ENCODE data around the gene TM7SF2.

The TM7SF2 gene

DNA sequence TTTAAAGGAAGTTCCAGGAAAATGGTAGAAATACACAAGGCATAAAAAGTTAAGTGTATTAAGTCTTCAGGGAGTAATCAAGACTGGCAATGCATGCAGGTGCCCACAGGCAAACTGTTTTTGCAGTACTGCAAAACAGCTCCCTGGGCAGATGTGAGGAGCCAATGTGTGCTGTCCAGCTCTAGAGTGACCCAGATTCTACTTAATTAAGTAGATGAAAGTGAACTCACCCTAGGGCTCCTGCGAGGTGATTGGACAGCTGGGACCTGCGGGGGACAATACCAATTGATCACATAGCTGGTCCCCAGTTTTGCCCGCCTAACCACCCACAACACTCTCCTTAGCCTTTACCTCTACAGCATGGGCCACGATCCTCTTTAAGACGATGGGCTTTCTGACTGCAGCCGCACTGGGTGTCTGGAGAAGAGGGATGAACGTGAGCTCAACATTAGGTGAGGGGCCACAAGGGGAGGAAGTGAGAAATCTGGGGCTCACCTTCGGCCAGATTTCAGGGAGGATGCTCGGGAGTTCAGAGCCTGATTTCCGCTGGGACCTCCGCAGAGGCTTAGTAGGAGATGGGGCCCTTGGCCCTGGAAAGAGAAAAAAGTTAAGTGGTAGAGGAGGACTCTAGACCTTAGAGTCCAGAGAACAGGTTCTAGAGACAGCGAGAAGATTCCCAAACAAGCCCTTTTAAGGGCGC lies 28.4 kb upstream of the TM7SF2 start:
- H3K36me3 Mint-ChIP-seq (ENCODE audit: low read depth) = peaks cover 45% of the 10 kb centered on the region
- no peaks in the 10 kb centered on the region for H3K9me3 Mint-ChIP-seq
- peaks cover 54% of the 10 kb centered on the region for H3K4me1 Mint-ChIP-seq (ENCODE audit: low read depth)
- H3K27ac Mint-ChIP-seq = peak overlapping the region; percentile 95
- intact Hi-C loops (cut with micrococcal nuclease) = loop anchor here (5.0 kb wide), 2 partner anchors 41 to 71 kb away; partner anchors contain the start of genes ARL2 and SAC3D1
- H3K4me3 Mint-ChIP-seq = peak overlapping the region; percentile 97
- no peaks in the 10 kb centered on the region for H3K27me3 Mint-ChIP-seq

DNA sequence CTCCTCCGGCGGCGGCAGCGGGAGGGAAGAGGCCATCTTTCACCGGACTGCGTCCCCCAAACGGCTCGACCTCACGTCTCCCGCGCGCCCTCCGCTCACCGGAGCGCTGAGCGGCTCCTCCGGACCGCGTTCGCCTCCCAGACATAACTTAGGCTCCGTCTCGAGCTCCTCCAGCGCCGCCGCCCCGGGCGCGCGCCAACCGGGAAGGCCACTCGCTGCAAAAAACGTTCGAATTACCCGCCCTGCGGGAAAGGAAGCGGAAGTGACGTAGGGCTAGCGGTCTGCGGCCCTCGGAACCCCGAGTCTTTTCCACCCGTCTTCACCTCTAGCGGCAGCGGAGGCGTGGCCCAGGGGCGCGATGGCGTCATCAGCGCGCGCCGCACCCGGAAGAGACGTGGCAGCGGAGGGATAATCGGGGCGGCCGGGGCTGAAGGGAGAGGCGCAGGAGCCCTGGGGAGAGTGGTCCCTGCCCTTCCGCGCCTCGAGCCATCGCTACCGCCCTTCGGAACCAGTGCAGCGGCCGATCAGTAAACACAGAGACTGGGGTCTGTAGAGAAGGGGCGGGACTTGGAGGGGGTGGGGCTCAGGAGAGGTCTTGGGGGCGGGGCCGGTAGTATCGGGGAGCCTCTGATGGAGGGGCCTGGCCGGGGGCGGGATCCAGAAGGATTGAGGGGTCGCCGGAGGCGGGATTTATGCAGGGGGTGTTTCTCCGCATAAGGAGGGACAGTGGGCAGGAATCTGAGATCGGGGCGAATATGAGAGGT lies 27.7 kb upstream of the TM7SF2 start, which contains the start of the genes CDCA5 and ZFPL1:
Gene CDCA5, minus strand, starts transcription at position 207 of the 764 bp plus-strand sequence. Its CDS starts 62 bp downstream, at position 145.
Gene ZFPL1, plus strand, starts transcription at position 389 of the 764 bp plus-strand sequence. CDS start 477 bp downstream, outside the sequence.
- peak within 1 kb of the TSS; percentile 95 for H3K27ac Mint-ChIP-seq
- intact Hi-C loops (cut with micrococcal nuclease) = loop anchor here (1.0 to 5.0 kb wide), 4 partner anchors 12 to 72 kb away; partner anchors contain the start of genes ARL2, SAC3D1, SNX15 and VPS51
- H3K36me3 Mint-ChIP-seq (ENCODE audit: low read depth) = peaks cover 52% of the 10 kb centered on the region
- peak within 1 kb of the TSS; percentile 97 for H3K4me3 Mint-ChIP-seq
- H3K27me3 Mint-ChIP-seq = no peaks in the 10 kb centered on the region
- H3K4me1 Mint-ChIP-seq (ENCODE audit: low read depth) = peaks cover 50% of the 10 kb centered on the region
- H3K9me3 Mint-ChIP-seq = no peaks in the 10 kb centered on the region

DNA sequence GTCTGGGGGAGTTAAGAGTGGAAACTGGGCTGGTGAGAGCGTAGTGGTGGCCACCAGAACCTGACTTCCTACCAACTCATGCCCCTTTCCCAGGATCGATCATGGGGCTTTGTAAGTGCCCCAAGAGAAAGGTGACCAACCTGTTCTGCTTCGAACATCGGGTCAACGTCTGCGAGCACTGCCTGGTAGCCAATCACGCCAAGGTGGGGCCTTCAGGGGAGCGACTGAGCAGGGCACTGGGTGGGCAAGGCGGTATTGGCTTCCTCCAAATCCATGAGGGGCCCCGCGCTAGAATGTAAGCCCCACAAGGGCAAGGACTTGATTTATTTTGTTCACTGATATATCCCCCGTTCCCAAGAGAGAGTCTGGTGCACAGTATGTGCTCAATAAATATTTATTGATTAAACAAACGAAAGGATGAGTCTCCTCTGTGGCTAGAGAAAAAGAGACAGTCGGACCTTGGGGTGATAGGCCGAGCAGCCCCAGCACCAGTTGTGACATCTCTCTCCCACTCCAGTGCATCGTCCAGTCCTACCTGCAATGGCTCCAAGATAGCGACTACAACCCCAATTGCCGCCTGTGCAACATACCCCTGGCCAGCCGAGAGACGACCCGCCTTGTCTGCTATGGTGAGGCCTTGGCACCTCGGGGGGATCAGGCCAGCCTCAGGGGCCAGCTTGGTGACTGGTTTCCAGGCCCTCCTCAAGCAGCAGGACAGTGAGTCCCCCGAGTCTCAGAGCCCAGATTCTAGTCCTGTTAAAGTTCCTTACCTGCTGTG lies 26.9 kb upstream of the TM7SF2 start:
- H3K27ac Mint-ChIP-seq = peak overlapping the region; percentile 95
- peaks cover 60% of the 10 kb centered on the region for H3K36me3 Mint-ChIP-seq (ENCODE audit: low read depth)
- peaks cover 50% of the 10 kb centered on the region for H3K4me1 Mint-ChIP-seq (ENCODE audit: low read depth)
- intact Hi-C loops (cut with micrococcal nuclease) = loop anchor here (1.0 to 5.0 kb wide), 4 partner anchors 12 to 72 kb away; partner anchors contain the start of genes ARL2, SAC3D1, SNX15 and VPS51
- peak overlapping the region; percentile 97 for H3K4me3 Mint-ChIP-seq
- H3K27me3 Mint-ChIP-seq = no peaks in the 10 kb centered on the region
- no peaks in the 10 kb centered on the region for H3K9me3 Mint-ChIP-seq

DNA sequence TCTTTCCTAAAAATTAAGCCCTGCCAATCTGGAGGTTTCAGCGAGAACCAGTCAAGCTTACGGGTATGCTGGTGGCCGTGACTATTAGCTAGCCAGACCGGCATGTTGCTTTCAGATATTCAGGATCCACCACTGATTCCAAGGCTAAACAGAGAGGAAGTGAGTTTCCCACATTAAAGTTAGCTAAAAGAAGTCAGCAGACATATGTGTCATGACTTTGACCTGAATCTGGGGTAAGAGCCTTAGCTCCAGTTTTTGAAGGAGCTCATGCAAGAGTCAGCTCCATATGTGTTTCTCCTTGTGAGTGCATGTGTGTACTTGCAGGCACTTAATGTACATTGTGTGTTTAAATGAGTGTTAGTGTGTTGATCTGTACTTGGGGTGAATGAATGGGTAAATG lies 26.2 kb upstream of the TM7SF2 start:
- H3K27ac Mint-ChIP-seq = peak overlapping the region; percentile 95
- peaks cover 46% of the 10 kb centered on the region for H3K4me1 Mint-ChIP-seq (ENCODE audit: low read depth)
- peak overlapping the region; percentile 97 for H3K4me3 Mint-ChIP-seq
- peaks cover 67% of the 10 kb centered on the region for H3K36me3 Mint-ChIP-seq (ENCODE audit: low read depth)
- intact Hi-C loops (cut with micrococcal nuclease) = no loop called here
- no peaks in the 10 kb centered on the region for H3K9me3 Mint-ChIP-seq
- H3K27me3 Mint-ChIP-seq = no peaks in the 10 kb centered on the region

DNA sequence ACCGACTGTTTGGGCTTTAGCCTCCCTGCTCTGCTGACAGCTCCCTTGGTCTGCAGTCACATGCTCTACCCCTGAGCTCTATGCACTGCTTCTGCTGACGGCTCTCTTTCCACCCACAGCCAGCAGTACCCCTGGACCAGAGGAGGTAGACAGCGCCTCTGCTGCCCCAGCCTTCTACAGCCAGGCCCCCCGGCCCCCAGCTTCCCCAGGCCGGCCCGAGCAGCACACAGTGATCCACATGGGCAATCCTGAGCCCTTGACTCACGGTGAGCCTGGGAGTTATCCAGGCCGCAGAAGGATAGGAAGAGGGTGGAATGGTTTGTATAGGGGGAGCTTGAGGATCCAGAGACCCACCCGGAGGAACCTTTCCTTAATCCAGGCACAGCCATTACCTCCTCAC lies 24.9 kb upstream of the TM7SF2 start:
- intact Hi-C loops (cut with micrococcal nuclease) = no loop called here
- Mint-ChIP-seq H3K27me3 (no peaks in the 10 kb centered on the region), H3K9me3 (no peaks in the 10 kb centered on the region), H3K27ac (no peak overlapping the region), H3K36me3 (ENCODE audit: low read depth) (peaks cover 71% of the 10 kb centered on the region), H3K4me1 (ENCODE audit: low read depth) (peaks cover 33% of the 10 kb centered on the region), H3K4me3 (no peak overlapping the region)

DNA sequence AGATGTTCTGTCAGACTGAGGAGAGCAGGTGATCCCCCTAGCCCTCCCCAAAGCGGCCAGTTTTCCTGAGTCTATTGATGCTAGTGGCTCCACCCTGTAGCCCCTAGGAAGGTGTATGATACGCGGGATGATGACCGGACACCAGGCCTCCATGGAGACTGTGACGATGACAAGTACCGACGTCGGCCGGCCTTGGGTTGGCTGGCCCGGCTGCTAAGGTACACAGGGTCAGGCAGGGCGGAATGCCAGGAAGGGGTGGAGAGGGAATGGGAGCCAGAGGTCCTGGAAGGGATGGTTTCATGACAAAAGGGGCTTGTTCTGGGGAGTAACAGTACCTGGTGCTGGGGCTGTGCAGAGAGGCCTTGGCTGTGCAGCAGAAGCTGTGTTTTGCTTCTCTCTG lies 24.5 kb upstream of the TM7SF2 start:
- peaks cover 71% of the 10 kb centered on the region for H3K36me3 Mint-ChIP-seq (ENCODE audit: low read depth)
- no peak overlapping the region for H3K27ac Mint-ChIP-seq
- intact Hi-C loops (cut with micrococcal nuclease) = no loop called here
- H3K4me3 Mint-ChIP-seq = no peak overlapping the region
- no peaks in the 10 kb centered on the region for H3K27me3 Mint-ChIP-seq
- H3K9me3 Mint-ChIP-seq = no peaks in the 10 kb centered on the region
- peaks cover 33% of the 10 kb centered on the region for H3K4me1 Mint-ChIP-seq (ENCODE audit: low read depth)

DNA sequence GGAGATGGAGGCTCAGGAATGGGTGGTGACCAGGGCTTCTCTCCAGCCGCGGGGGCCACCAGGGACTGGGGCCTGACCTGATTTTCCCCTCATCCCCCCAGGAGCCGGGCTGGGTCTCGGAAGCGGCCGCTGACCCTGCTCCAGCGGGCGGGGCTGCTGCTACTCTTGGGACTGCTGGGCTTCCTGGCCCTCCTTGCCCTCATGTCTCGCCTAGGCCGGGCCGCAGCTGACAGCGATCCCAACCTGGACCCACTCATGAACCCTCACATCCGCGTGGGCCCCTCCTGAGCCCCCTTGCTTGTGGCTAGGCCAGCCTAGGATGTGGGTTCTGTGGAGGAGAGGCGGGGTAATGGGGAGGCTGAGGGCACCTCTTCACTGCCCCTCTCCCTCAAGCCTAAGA lies 23.8 kb upstream of the TM7SF2 start:
- no peaks in the 10 kb centered on the region for H3K27me3 Mint-ChIP-seq

DNA sequence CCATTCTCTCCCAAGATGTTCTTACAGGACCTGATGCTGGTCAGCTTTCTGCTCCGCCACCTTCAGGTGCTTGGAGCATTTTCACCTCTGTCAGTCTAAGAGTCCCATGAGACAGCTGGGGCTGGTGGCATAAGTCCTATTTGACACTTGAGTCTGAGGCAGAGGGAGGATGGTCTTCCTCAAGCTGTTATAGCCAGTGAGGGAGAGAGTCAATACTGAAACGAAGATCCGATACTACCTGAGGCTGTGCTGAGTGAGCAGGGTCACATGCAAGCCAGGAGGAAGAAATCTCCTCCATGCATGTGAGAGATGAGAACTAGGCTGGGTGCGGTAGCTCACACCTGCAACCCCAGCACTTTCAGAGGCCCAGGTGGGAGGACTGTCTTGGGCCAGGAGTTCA lies 22.1 kb upstream of the TM7SF2 start:
- peaks cover 16% of the 10 kb centered on the region for H3K4me1 Mint-ChIP-seq (ENCODE audit: low read depth)
- peaks cover 60% of the 10 kb centered on the region for H3K36me3 Mint-ChIP-seq (ENCODE audit: low read depth)
- intact Hi-C loops (cut with micrococcal nuclease) = no loop called here
- no peaks in the 10 kb centered on the region for H3K27me3 Mint-ChIP-seq
- no peak overlapping the region for H3K4me3 Mint-ChIP-seq
- no peaks in the 10 kb centered on the region for H3K9me3 Mint-ChIP-seq
- no peak overlapping the region for H3K27ac Mint-ChIP-seq

More for the DNA sequence above, 23.8 kb upstream of the TM7SF2 start:
- no peaks in the 10 kb centered on the region for H3K9me3 Mint-ChIP-seq
- intact Hi-C loops (cut with micrococcal nuclease) = no loop called here
- no peak overlapping the region for H3K27ac Mint-ChIP-seq
- H3K36me3 Mint-ChIP-seq (ENCODE audit: low read depth) = peaks cover 71% of the 10 kb centered on the region
- peaks cover 32% of the 10 kb centered on the region for H3K4me1 Mint-ChIP-seq (ENCODE audit: low read depth)
- no peak overlapping the region for H3K4me3 Mint-ChIP-seq

DNA sequence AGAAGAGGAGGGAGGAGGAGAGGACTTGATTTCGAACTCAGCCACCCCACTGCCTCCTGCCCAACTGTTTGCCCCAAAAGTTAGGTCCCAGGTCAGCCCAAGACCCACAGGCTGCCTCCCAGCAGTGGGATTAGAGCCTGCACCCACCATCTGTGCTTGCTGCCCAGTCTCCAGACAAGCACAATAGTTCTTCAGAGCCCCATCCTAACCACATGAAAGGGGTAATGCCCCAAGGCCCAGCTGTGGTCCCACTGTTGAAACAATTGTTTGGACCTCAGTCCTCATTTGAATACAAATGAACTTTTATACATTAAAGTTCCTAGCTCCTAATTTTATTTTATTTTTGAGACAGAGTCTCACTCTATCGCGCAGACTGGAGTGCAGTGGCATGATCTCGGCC lies 21.0 kb upstream of the TM7SF2 start:
- H3K27ac Mint-ChIP-seq = no peak overlapping the region
- H3K4me3 Mint-ChIP-seq = no peak overlapping the region
- no peaks in the 10 kb centered on the region for H3K9me3 Mint-ChIP-seq
- intact Hi-C loops (cut with micrococcal nuclease) = no loop called here
- peaks cover 52% of the 10 kb centered on the region for H3K36me3 Mint-ChIP-seq (ENCODE audit: low read depth)
- peaks cover 8% of the 10 kb centered on the region for H3K4me1 Mint-ChIP-seq (ENCODE audit: low read depth)
- no peaks in the 10 kb centered on the region for H3K27me3 Mint-ChIP-seq

DNA sequence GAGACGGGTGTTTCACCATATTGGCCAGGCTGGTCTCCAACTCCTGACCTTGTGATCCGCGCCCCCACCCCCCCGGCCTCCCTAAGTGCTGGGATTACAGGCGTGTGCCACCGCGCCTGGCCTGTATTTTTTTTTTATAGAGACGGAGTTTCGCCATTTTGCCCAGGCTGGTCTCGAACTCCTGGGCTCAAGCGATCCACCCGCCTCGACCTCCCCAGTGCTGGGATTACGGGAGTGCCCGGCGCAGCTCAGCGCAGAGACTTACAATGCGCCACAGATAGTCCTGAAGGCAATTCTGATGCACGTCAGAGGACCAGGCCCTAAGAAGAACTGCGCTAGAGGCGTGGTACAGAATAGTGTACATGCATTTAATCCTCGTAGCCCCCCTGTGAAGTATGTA lies 16.2 kb upstream of the TM7SF2 start:
- intact Hi-C loops (cut with micrococcal nuclease) = loop anchor here (5.0 kb wide), 1 partner anchor 83 kb away; the partner anchor contains the start of gene ARL2
- H3K36me3 Mint-ChIP-seq (ENCODE audit: low read depth) = peaks cover 17% of the 10 kb centered on the region

DNA sequence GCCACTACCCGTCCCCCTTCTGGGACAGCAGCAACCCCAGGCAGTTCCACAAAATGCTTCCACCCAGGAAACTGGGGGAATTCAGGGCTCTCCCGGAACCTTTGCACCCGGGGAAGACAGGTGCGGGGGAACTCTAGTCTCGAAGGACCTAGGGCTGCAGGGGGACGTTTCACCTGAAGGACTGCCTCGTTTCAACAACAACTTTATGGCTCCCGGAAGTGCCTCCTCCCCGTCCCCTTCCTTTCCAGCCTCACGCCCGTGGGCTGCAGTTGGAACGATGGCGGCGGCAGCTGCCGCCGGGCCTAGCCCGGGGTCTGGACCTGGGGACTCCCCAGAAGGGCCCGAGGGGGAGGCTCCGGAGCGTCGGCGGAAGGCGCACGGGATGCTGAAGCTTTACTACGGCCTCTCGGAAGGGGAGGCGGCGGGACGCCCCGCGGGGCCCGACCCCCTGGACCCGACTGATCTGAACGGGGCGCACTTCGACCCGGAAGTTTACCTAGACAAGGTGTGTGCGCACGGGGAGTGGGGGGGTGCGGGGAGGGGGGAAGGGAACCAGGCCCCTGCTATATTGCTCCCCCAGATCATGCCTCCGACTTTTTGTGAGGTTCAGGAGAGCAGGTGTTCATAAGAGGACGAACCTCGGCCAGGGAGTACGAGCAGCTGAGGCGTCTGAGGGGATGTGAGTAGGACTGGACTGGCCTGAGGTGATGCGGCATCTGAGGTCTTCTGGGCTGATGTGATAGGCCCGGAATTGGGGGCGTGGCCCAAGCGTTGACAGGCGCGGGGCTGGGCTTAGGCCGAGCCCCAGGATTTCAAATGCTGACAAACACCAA lies 15.5 kb upstream of the TM7SF2 start, which contains the start of gene VPS51:
Gene VPS51, plus strand, starts transcription at position 241 of the 833 bp plus-strand sequence. Its CDS starts 37 bp downstream, at position 278.
- peaks cover 13% of the 10 kb centered on the region for H3K36me3 Mint-ChIP-seq (ENCODE audit: low read depth)
- H3K4me3 Mint-ChIP-seq = peak within 1 kb of the TSS; percentile 79
- no peaks in the 10 kb centered on the region for H3K9me3 Mint-ChIP-seq
- no peaks in the 10 kb centered on the region for H3K27me3 Mint-ChIP-seq
- intact Hi-C loops (cut with micrococcal nuclease) = loop anchor here (1.0 to 5.0 kb wide), 4 partner anchors 12 to 84 kb away; partner anchors contain the start of genes ARL2, CDCA5, SNX15 and ZFPL1
- H3K27ac Mint-ChIP-seq = peak within 1 kb of the TSS; percentile 79
- peaks cover 18% of the 10 kb centered on the region for H3K4me1 Mint-ChIP-seq (ENCODE audit: low read depth)

More for the DNA sequence above, 16.2 kb upstream of the TM7SF2 start:
- H3K4me1 Mint-ChIP-seq (ENCODE audit: low read depth) = peaks cover 18% of the 10 kb centered on the region
- H3K27ac Mint-ChIP-seq = peak overlapping the region; percentile 79
- no peak overlapping the region for H3K4me3 Mint-ChIP-seq
- H3K9me3 Mint-ChIP-seq = no peaks in the 10 kb centered on the region
- no peaks in the 10 kb centered on the region for H3K27me3 Mint-ChIP-seq

DNA sequence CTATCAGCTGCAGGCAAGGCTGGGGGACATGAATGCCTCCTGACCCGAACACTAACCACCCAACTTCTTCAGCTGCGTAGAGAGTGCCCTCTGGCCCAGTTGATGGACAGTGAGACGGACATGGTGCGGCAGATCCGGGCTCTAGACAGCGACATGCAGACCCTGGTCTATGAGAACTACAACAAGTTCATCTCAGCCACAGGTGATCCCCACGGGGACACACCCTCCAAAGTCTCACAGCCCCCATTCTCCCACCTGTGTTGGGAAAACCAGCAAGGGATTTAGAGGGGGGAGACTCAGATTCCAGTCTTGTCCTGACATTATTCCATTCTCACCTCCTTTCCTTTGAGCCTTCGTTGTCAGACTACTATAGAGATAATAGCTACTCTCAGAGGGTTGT lies 14.7 kb upstream of the TM7SF2 start:
- H3K9me3 Mint-ChIP-seq = no peaks in the 10 kb centered on the region
- peak overlapping the region; percentile 79 for H3K27ac Mint-ChIP-seq
- peak overlapping the region; percentile 79 for H3K4me3 Mint-ChIP-seq
- intact Hi-C loops (cut with micrococcal nuclease) = loop anchor here (1.0 to 5.0 kb wide), 4 partner anchors 13 to 85 kb away; partner anchors contain the start of genes ARL2, CDCA5, SNX15 and ZFPL1
- no peaks in the 10 kb centered on the region for H3K27me3 Mint-ChIP-seq
- H3K36me3 Mint-ChIP-seq (ENCODE audit: low read depth) = peaks cover 13% of the 10 kb centered on the region
- H3K4me1 Mint-ChIP-seq (ENCODE audit: low read depth) = peaks cover 18% of the 10 kb centered on the region

Data from dendritic cell treated with granulocyte-macrophage colony-stimulating factor and Interleukin-4, amounts not matched to agents 40 ng/mL and 50 ng/mL, for 4 days (primary cell).